ENCODE data around the gene ZNRF1. TPM values are rescaled to one million over a fixed set of nuclear protein-coding genes. Genes with fewer than 3 reads are reported as not detected.

The ZNRF1 gene
- total RNA-seq, 2 experiments from 2014 or later: 11.0 to 13.7 TPM

DNA sequence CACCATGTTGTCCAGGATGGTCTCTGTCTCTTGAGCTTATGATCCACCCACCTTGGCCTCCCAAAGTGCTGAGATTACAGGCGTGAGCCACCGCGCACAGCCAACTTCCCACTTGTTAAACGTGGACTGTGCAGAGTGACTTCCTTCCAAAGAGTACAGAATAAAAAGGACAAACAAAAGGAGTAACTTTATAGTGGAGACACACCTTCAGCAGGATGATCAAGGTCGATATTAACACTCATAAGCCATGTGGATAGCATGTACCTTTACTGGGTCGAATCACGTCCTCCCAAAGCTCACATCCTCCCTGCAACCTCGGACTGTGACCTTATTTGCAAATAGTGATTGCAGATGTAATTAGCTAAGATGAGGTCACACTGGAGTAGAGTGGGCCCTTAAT, 139.4 kb downstream of the ZNRF1 start:
- CTCF ChIA-PET: no interaction called here
- Mint-ChIP-seq H3K36me3 (ENCODE audit: low read depth) (no peaks in the 10 kb centered on the region), H3K9me3 (no peaks in the 10 kb centered on the region), H3K27ac (no peak overlapping the region), H3K4me3 (no peak overlapping the region), H3K27me3 (peaks cover 2% of the 10 kb centered on the region), H3K4me1 (ENCODE audit: low read depth) (peaks cover 8% of the 10 kb centered on the region)
- TF ChIP-seq, protein P1, sequence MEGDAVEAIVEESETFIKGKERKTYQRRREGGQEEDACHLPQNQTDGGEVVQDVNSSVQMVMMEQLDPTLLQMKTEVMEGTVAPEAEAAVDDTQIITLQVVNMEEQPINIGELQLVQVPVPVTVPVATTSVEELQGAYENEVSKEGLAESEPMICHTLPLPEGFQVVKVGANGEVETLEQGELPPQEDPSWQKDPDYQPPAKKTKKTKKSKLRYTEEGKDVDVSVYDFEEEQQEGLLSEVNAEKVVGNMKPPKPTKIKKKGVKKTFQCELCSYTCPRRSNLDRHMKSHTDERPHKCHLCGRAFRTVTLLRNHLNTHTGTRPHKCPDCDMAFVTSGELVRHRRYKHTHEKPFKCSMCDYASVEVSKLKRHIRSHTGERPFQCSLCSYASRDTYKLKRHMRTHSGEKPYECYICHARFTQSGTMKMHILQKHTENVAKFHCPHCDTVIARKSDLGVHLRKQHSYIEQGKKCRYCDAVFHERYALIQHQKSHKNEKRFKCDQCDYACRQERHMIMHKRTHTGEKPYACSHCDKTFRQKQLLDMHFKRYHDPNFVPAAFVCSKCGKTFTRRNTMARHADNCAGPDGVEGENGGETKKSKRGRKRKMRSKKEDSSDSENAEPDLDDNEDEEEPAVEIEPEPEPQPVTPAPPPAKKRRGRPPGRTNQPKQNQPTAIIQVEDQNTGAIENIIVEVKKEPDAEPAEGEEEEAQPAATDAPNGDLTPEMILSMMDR (IDR thresholded peaks at IDR 0.05): no peak
- POLR2A ChIA-PET: no interaction called here
- intact Hi-C loops (cut with micrococcal nuclease): no loop called here
- DNase-seq (no peak), ATAC-seq (no peak)

DNA sequence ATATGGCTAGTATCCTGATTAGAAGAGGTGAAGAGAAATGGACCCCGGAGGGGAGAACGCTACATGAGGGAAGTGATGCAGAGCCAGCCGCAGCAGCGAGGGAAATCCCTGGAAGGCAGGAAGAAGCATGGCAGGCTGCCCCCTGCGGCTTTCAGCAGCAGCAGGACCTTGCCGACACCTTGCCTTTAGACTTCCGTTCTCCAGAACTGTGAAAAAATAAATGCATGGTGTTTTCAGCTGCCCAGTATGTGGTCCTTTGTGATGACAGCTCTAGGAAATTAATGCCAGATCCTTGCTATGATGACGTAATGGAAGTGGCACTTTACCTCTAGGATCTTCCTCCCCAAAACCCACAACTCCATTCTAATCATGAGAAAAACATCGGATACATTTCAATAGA, 139.8 kb downstream of the ZNRF1 start:
- H3K4me3 Mint-ChIP-seq: no peak overlapping the region
- ATAC-seq (no peak), DNase-seq (peak; percentile 29)
- TF ChIP-seq, protein P1 (IDR thresholded peaks at IDR 0.05): no peak
- ChIA-PET POLR2A (interaction anchor here (0.6 kb wide), 1 partner anchor 455 kb away, joined by 3 read pairs; no protein-coding TSS in a partner anchor), CTCF (no interaction called here)
- peaks cover 8% of the 10 kb centered on the region for H3K4me1 Mint-ChIP-seq (ENCODE audit: low read depth)
- H3K27me3 Mint-ChIP-seq: peaks cover 2% of the 10 kb centered on the region
- intact Hi-C loops (cut with micrococcal nuclease): no loop called here
- no peaks in the 10 kb centered on the region for H3K36me3 Mint-ChIP-seq (ENCODE audit: low read depth)
- H3K27ac Mint-ChIP-seq: no peak overlapping the region
- no peaks in the 10 kb centered on the region for H3K9me3 Mint-ChIP-seq

DNA sequence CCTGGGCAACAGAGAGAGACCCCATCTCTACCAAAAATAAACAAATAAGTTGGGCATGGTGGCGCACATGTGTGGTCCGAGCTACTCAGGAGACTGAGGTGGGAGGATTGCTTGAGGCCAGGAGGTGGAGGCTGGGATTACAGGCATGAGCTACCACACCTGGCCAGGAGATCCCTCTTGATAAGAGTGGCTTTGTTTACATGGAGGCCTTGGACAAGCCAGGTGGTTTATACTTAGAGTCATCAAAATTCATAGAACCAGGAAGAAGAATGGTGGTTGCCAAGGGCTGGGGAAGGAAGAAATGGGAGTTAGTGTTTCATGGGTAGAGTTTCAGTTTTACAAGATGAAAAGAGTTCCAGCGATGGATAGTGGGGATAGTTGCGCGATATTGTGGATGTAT, 140.7 kb downstream of the ZNRF1 start:
- TF ChIP-seq, protein P1 (IDR thresholded peaks at IDR 0.05): no peak
- ATAC-seq: no peak
- intact Hi-C loops (cut with micrococcal nuclease): no loop called here
- CTCF ChIA-PET: interaction anchor here (1.2 to 1.4 kb wide), 2 partner anchors 9 to 28 kb away, joined by 4 read pairs; no protein-coding TSS in a partner anchor
- Mint-ChIP-seq H3K27me3 (peaks cover 2% of the 10 kb centered on the region), H3K4me3 (no peak overlapping the region), H3K9me3 (no peaks in the 10 kb centered on the region), H3K36me3 (ENCODE audit: low read depth) (no peaks in the 10 kb centered on the region), H3K27ac (no peak overlapping the region), H3K4me1 (ENCODE audit: low read depth) (peaks cover 10% of the 10 kb centered on the region)
- POLR2A ChIA-PET: no interaction called here
- DNase-seq: no peak

DNA sequence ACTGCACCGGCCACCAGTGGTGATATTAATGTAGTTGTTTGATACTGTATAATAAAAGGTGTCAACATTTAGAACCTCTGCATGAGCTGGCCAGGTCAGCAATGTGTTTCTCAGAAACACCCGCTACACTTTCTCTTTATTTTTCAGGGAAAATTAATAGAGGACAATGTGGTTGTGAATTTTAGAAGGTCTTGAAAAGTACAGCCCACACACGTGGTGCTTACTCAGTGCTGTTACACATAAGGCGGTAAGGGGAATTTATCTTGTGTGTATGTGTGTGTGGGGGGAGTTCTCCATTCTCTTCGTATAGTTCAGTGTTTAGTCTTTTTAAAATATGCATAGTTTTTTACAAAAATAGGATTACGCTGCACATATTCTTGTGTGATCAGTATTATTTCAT, 145.1 kb downstream of the ZNRF1 start:
- Mint-ChIP-seq H3K9me3 (no peaks in the 10 kb centered on the region), H3K36me3 (ENCODE audit: low read depth) (peaks cover 1% of the 10 kb centered on the region), H3K4me3 (no peak overlapping the region), H3K27ac (no peak overlapping the region), H3K4me1 (ENCODE audit: low read depth) (peaks cover 3% of the 10 kb centered on the region), H3K27me3 (peaks cover 2% of the 10 kb centered on the region)
- DNase-seq: no peak
- ATAC-seq: no peak
- ChIA-PET POLR2A (no interaction called here), CTCF (no interaction called here)
- TF ChIP-seq, protein P1 (IDR thresholded peaks at IDR 0.05): no peak
- intact Hi-C loops (cut with micrococcal nuclease): no loop called here

DNA sequence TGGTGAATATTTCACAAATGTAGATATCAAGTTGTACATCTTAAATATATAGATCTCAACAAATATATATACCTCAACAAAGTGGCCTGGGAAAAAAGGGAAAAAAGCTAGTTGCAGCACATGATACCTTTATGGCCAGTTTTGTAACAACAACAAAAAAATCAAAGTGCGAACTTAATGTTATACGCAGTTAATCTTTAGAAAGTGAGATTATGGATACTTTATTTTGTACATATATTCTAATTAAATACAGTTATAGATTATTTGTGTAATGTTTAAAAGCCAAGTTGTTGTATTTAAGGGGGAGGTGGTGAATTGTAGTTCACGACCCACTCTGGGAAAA, 149.1 kb downstream of the ZNRF1 start:
- DNase-seq (no peak), ATAC-seq (no peak)
- ChIA-PET POLR2A (interaction anchor here (0.7 kb wide), 1 partner anchor 19 kb away, joined by 3 read pairs; no protein-coding TSS in a partner anchor), CTCF (interaction anchor here (1.1 to 2.7 kb wide), 3 partner anchors 37 to 273 kb away, joined by 3 to 13 read pairs (median 3); no protein-coding TSS in a partner anchor)
- peaks cover 20% of the 10 kb centered on the region for H3K9me3 Mint-ChIP-seq
- TF ChIP-seq, protein P1 (IDR thresholded peaks at IDR 0.05): no peak
- H3K36me3 Mint-ChIP-seq (ENCODE audit: low read depth): peaks cover 31% of the 10 kb centered on the region
- H3K4me1 Mint-ChIP-seq (ENCODE audit: low read depth): peaks cover 34% of the 10 kb centered on the region
- H3K27me3 Mint-ChIP-seq: no peaks in the 10 kb centered on the region
- intact Hi-C loops (cut with micrococcal nuclease): no loop called here
- H3K27ac Mint-ChIP-seq: peak overlapping the region; percentile 73
- H3K4me3 Mint-ChIP-seq: peak overlapping the region; percentile 84
